ENCODE data around the gene NLE1.

DNA sequence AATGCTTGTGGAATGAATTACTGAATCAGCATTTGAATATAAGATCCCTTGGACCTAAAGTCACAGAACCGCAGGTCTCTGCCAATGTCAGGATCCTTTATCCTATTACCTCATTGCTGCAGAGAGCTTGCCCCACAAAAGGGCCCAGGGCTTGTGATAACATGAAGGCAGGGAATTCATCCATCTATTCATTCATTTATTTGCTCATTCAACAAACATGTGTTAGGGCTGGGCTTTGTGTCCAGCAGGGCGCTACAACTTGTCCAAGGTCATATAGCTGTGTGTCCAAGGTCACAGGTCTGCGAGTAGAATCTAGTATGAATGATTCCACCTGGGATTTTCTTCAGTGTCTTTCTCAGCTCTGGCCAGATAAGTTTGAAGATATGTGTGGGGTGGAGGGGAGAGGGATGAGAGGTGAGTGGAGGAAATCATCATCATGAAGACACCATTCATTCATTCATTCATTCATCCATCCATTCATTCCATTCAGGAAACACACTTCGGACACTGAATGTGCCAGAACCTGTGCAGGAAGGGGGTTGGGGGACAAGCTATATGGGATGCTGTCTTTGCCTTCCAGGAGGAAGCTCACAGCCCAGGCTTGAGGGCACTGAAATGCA, 4.2 kb upstream of the NLE1 start:
- TF ChIP-seq, protein P1, sequence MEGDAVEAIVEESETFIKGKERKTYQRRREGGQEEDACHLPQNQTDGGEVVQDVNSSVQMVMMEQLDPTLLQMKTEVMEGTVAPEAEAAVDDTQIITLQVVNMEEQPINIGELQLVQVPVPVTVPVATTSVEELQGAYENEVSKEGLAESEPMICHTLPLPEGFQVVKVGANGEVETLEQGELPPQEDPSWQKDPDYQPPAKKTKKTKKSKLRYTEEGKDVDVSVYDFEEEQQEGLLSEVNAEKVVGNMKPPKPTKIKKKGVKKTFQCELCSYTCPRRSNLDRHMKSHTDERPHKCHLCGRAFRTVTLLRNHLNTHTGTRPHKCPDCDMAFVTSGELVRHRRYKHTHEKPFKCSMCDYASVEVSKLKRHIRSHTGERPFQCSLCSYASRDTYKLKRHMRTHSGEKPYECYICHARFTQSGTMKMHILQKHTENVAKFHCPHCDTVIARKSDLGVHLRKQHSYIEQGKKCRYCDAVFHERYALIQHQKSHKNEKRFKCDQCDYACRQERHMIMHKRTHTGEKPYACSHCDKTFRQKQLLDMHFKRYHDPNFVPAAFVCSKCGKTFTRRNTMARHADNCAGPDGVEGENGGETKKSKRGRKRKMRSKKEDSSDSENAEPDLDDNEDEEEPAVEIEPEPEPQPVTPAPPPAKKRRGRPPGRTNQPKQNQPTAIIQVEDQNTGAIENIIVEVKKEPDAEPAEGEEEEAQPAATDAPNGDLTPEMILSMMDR (IDR thresholded peaks at IDR 0.05), result no peak
- TF ChIP-seq POLR2AphosphoS5 (IDR thresholded peaks at IDR 0.05) (no peak), POLR2A (IDR thresholded peaks at IDR 0.05) (no peak)

All from breast epithelium (tissue), 3 donors.